K562 (cell line): ENCODE data around the gene NT5DC2. TPM values are rescaled to one million over a fixed set of nuclear protein-coding genes. Genes with fewer than 3 reads are reported as not detected.

Experiments
- ATAC-seq: fragments of 200-7000 bp; cut with Tn5 transposase; 3 replicates; pipeline ENCODE4 v1.9.1; 2020; ENCODE audit warnings: moderate library complexity
- BruUV-seq: library from RNA; stranded (reverse); fragments of 400-500 nt; replicated peaks from 2 replicates; lab custom pipeline; 2021; lab: Mats Ljungman, UMichigan
- CTCF ChIA-PET: fragments of 300-600 bp; formaldehyde crosslinking; extraction: SDS; loops from one replicate; lab custom pipeline; 2021; ENCODE audit warnings: low intra/inter-chr PET ratio; lab: Yijun Ruan, JAX
- POLR2A ChIA-PET: fragments of 300-600, 350-650 bp; sonication (Branson Sonifier 250); formaldehyde crosslinking; extraction: SDS; loops from one replicate; lab custom pipeline; 2021; ENCODE audit warnings: antibody characterized with exemption, inconsistent platforms; lab: Yijun Ruan, JAX
- DNase-seq, 4 experiments: peaks; one replicate each; pipeline versions ENCODE4 v3.0.0 to v3.0.0-alpha.2; 2011 to 2018; ENCODE audit warnings: low spot score in 3 of 4, mixed read lengths in 3 of 4; ENCODE audit errors: extremely low read depth in 1 of 4
- FAIRE-seq: peaks from 2 replicates; lab custom pipeline; 2011; peaks lifted over from hg19 to GRCh38; lab: Jason Lieb, UNC
- H2AFZ ChIP-seq: 2 replicates; pipeline ENCODE4 v1.6.0; 2011; ENCODE audit warnings: low read depth, low read length, control low read depth, inconsistent platforms
- H3K27ac ChIP-seq: fragments of 200-600 bp; 3 replicates; pipeline ENCODE4 v1.8.0; 2011; ENCODE audit warnings: low read depth, mild to moderate bottlenecking, control low read depth, inconsistent platforms, low read length, moderate library complexity, mixed read lengths; ENCODE audit errors: extremely low read depth
- H3K27me3 ChIP-seq, 2 experiments: fragments of 300-600 bp in 1 of 2; 2 replicates in 1 of 2; 3 replicates in 1 of 2; pipeline versions ENCODE4 v1.6.0 to v1.8.0; 2011; ENCODE audit warnings: inconsistent platforms in 2 of 2, low read length in 2 of 2, mild to moderate bottlenecking in 1 of 2, mixed read lengths in 1 of 2, moderate library complexity in 1 of 2; ENCODE audit not compliant: control insufficient read depth in 2 of 2, insufficient read depth in 2 of 2
- H3K36me3 ChIP-seq: fragments of 300-600 bp; 3 replicates; pipeline ENCODE4 v1.8.0; 2011; ENCODE audit warnings: mild to moderate bottlenecking, low read length, inconsistent platforms; ENCODE audit not compliant: control insufficient read depth, insufficient read depth
- H3K4me1 ChIP-seq, 2 experiments: fragments of 200-600 bp in 1 of 2; replicated peaks in 1 of 2; 2 replicates in 1 of 2; 3 replicates in 1 of 2; pipeline versions ENCODE4 v1.5.1 to v1.8.0; 2011; ENCODE audit warnings: inconsistent platforms in 2 of 2, low read length in 2 of 2, mild to moderate bottlenecking in 1 of 2, mixed read lengths in 1 of 2, moderate library complexity in 1 of 2; ENCODE audit not compliant: control insufficient read depth in 2 of 2, insufficient read depth in 2 of 2
- H3K4me2 ChIP-seq: 2 replicates; pipeline ENCODE4 v1.6.1; 2011; ENCODE audit warnings: low read length, control low read depth, inconsistent platforms, mixed read lengths; ENCODE audit not compliant: insufficient read depth
- H3K4me3 ChIP-seq: fragments of 200-600 bp; sonication (generic), shearing (Covaris generic); 2 replicates; pipeline ENCODE4 v1.5.1; 2016; ENCODE audit warnings: control low read depth, inconsistent platforms
- H3K79me2 ChIP-seq: fragments of 200-600 bp; 3 replicates; pipeline ENCODE4 v1.8.0; 2011; ENCODE audit warnings: low read length, inconsistent platforms; ENCODE audit not compliant: control insufficient read depth, insufficient read depth
- H3K9ac ChIP-seq, 2 experiments: 2 replicates each; pipeline versions ENCODE4 v1.6.0 to v1.6.1; 2011; ENCODE audit warnings: low read depth in 2 of 2, low read length in 2 of 2, control low read depth in 1 of 2, inconsistent platforms in 1 of 2, mild to moderate bottlenecking in 1 of 2, mixed read lengths in 1 of 2; ENCODE audit not compliant: insufficient read depth in 1 of 2
- H3K9me1 ChIP-seq: one replicate; pipeline ENCODE4 v1.6.0; 2011; ENCODE audit warnings: inconsistent platforms, mild to moderate bottlenecking, low read length, moderate library complexity; ENCODE audit not compliant: control insufficient read depth, insufficient read depth
- H3K9me3 ChIP-seq: replicated peaks from 2 replicates; pipeline ENCODE4 v1.5.1; 2011; ENCODE audit warnings: low read depth, low read length, inconsistent platforms; ENCODE audit not compliant: control insufficient read depth, insufficient read depth
- H4K20me1 ChIP-seq: replicated peaks from 2 replicates; pipeline ENCODE4 v1.6.1; 2011; ENCODE audit warnings: low read length, inconsistent platforms, mixed read lengths; ENCODE audit not compliant: control insufficient read depth, insufficient read depth
- ARID1B ChIP-seq: fragments of 450-650 bp; IDR thresholded peaks from 2 replicates; pipeline ENCODE4 v1.6.1; 2016; ENCODE audit warnings: antibody characterized with exemption, mild to moderate bottlenecking, inconsistent platforms
- DNMT1 ChIP-seq: fragments of 450-650 bp; IDR thresholded peaks from 2 replicates; pipeline ENCODE4 v1.6.1; 2016; ENCODE audit warnings: antibody characterized with exemption, mild to moderate bottlenecking
- KAT8 ChIP-seq: fragments of 450-650 bp; IDR thresholded peaks from 2 replicates; pipeline ENCODE4 v1.6.1; 2016; ENCODE audit warnings: low read depth, mild to moderate bottlenecking
- KDM5B ChIP-seq: fragments of 200-600 bp; sonication (generic); IDR thresholded peaks from 2 replicates; pipeline ENCODE4 v1.6.1; 2012; ENCODE audit warnings: low read depth, mild to moderate bottlenecking, moderate library complexity, low read length, control low read depth, inconsistent platforms; ENCODE audit not compliant: insufficient replicate concordance
- MEF2A ChIP-seq: IDR thresholded peaks from 2 replicates; pipeline ENCODE4 v1.6.1; 2011; ENCODE audit warnings: low read depth, mild to moderate bottlenecking, low read length, moderate library complexity; ENCODE audit not compliant: control insufficient read depth
- MXI1 ChIP-seq: IDR thresholded peaks from 2 replicates; pipeline ENCODE4 v1.6.1; 2011; ENCODE audit warnings: low read depth, mild to moderate bottlenecking, improper control_type of control experiment, low read length
- NR4A1 ChIP-seq, 2 experiments: fragments of 250-450 bp in 1 of 2; fragments of 450-650 bp in 1 of 2; sonication (Bioruptor Pico) in 1 of 2; IDR thresholded peaks; 2 replicates each; pipeline versions ENCODE4 v1.4.0 to v1.6.1; 2016 to 2020; ENCODE audit warnings: mild to moderate bottlenecking in 2 of 2, missing compliant biosample characterization in 1 of 2, missing genetic modification characterization in 1 of 2, moderate library complexity in 1 of 2
- PHTF2 ChIP-seq: fragments of 250-450 bp; sonication (Bioruptor Pico); IDR thresholded peaks from 2 replicates; pipeline ENCODE4 v1.5.0; 2021; ENCODE audit warnings: mild to moderate bottlenecking
- RAD51 ChIP-seq: fragments of 450-650 bp; IDR thresholded peaks from 2 replicates; pipeline ENCODE4 v1.7.1; 2016; ENCODE audit warnings: low read depth, mild to moderate bottlenecking, borderline replicate concordance
- RB1 ChIP-seq: fragments of 450-650 bp; IDR thresholded peaks from 2 replicates; pipeline ENCODE4 v1.6.1; 2017; ENCODE audit warnings: low read depth, mild to moderate bottlenecking
- RBM14 ChIP-seq: fragments of 200-400 bp; formaldehyde crosslinking; IDR thresholded peaks from 2 replicates; pipeline ENCODE4 v1.6.1; 2018; ENCODE audit warnings: low read depth, mild to moderate bottlenecking, low read length, moderate library complexity, borderline replicate concordance; ENCODE audit not compliant: insufficient read depth
- SP2 ChIP-seq: IDR thresholded peaks from 2 replicates; pipeline ENCODE4 v1.6.1; 2011; ENCODE audit warnings: mild to moderate bottlenecking, low read depth, low read length, moderate library complexity; ENCODE audit not compliant: poor library complexity, severe bottlenecking; ENCODE audit errors: extremely low read depth
- TAF9B ChIP-seq: fragments of 450-650 bp; IDR thresholded peaks from 2 replicates; pipeline ENCODE4 v1.6.1; 2018; ENCODE audit warnings: mild to moderate bottlenecking; ENCODE audit not compliant: partially characterized antibody
- TCFL5 ChIP-seq: fragments of 250-450 bp; sonication (Bioruptor Pico); conservative IDR thresholded peaks from 2 replicates; pipeline ENCODE4 v1.6.1; 2021; ENCODE audit warnings: mild to moderate bottlenecking, moderate library complexity, matching md5 sums
- YY1 ChIP-seq, 3 experiments: IDR thresholded peaks; 2 replicates each; pipeline ENCODE4 v1.6.1; 2011; ENCODE audit warnings: low read length in 2 of 3, mild to moderate bottlenecking in 2 of 3, moderate library complexity in 2 of 3, borderline replicate concordance in 1 of 3, control low read depth in 1 of 3, low read depth in 1 of 3; ENCODE audit not compliant: insufficient read depth in 3 of 3, insufficient replicate concordance in 2 of 3, control insufficient read depth in 1 of 3, insufficient read length in 1 of 3; ENCODE audit errors: extremely low read depth in 1 of 3
- ZBTB7A ChIP-seq: IDR thresholded peaks from 2 replicates; pipeline ENCODE4 v1.6.1; 2011; ENCODE audit warnings: low read depth, mild to moderate bottlenecking, low read length, moderate library complexity, borderline replicate concordance; ENCODE audit not compliant: control insufficient read depth
- ZNF175 ChIP-seq: fragments of 200-800 bp; sonication (Bioruptor generic); IDR thresholded peaks from 2 replicates; pipeline ENCODE4 v1.6.1; 2016; ENCODE audit warnings: low read depth, mild to moderate bottlenecking, missing genetic modification characterization, missing compliant biosample characterization
- ZNF197 ChIP-seq: fragments of 200-800 bp; sonication (Bioruptor generic); IDR thresholded peaks from 2 replicates; pipeline ENCODE4 v1.6.1; 2016; ENCODE audit warnings: low read depth, missing genetic modification characterization, missing compliant biosample characterization
- ZNF57 ChIP-seq: fragments of 450-650 bp; formaldehyde crosslinking; IDR thresholded peaks from 2 replicates; pipeline ENCODE4 v1.4.0; 2020; ENCODE audit warnings: mild to moderate bottlenecking, moderate library complexity
- WGBS: fragments of 100-300 bp; shearing (Covaris generic); methylation state at CpG from one replicate; pipeline ENCODE4 v1.1.6; 2016; ENCODE audit warnings: low coverage, mixed read lengths; ENCODE audit not compliant: insufficient coverage; ENCODE audit errors: missing lambda C conversion rate; 5-methylcytosine and 5-hydroxymethylcytosine counted together
- in situ Hi-C: fragments of 300-500 bp; cut with MboI; formaldehyde crosslinking; loops from 4 replicates; pipeline ENCODE4 v1.15.0; 2018; ENCODE audit warnings: inconsistent platforms, mixed read lengths
- intact Hi-C: fragments of 100-400 bp; cut with micrococcal nuclease; formaldehyde crosslinking; loops from 2 replicates; pipeline ENCODE4 v1.14.2; 2022
- polyA plus RNA-seq, 8 experiments: library from polyadenylated mRNA; depleted of rRNA in 4 of 8; stranded (reverse) in 5 of 8; unstranded in 3 of 8; fragments of >200 nt; fragmentation: Nextera tagmentation in 2 of 8; fragmentation: Illumina TruSeq in 1 of 8; extraction: Ambion mirVana in 2 of 8; extraction: Trizol in 1 of 8; gene quantifications; 2 replicates each; pipeline versions ENCODE4 v1.2.1 to v1.2.3, GENCODE V29; 2011 to 2014; ENCODE audit warnings: inconsistent platforms in 1 of 8, missing spikeins in 1 of 8
- total RNA-seq, 7 experiments: library from RNA; depleted of rRNA in 6 of 7; stranded (reverse); fragments of >200 nt in 6 of 7; fragmentation: Illumina TruSeq in 2 of 7; extraction: Trizol in 2 of 7; gene quantifications; 2 replicates each; pipeline versions ENCODE4 v1.2.1 to v1.2.3, GENCODE V29; 2011 to 2021; ENCODE audit warnings: low replicate concordance in 1 of 7

Gene NT5DC2
- total and polyA plus RNA-seq, 9 of the 15 experiments (the other 6 are each of a cell fraction or from before 2014, with no cell fraction given), result 25.6 to 168 (median 122) TPM

- Histone ChIP-seq H3K4me2 (no peak overlapping the region), H3K27me3 (no peaks in the 10 kb centered on the region), H4K20me1 (no peaks in the 10 kb centered on the region), H3K4me1 (peaks cover 5 to 52% of the 10 kb centered on the region in 2 experiments; a peak in 3 of 5 replicates), H2AFZ (no peak overlapping the region), H3K9me3 (no peaks in the 10 kb centered on the region), H3K79me2 (no peaks in the 10 kb centered on the region), H3K36me3 (no peaks in the 10 kb centered on the region), H3K4me3 (no peak overlapping the region), H3K27ac (no peak overlapping the region), H3K9ac (no peak overlapping the region), H3K9me1 (no peaks in the 10 kb centered on the region)
- WGBS, result 60% methylated on average over 5 of the region's 11 CpGs
- intact Hi-C loops, result no loop called here
- ATAC-seq, result no peak; the same call in 2 of the 3 replicates
- ChIA-PET CTCF (no interaction called here), POLR2A (no interaction called here)
- DNase-seq, result no peak
- TF ChIP-seq RBM14 (no peak), MEF2A (no peak), ZBTB7A (no peak), RAD51 (no peak), KDM5B (no peak), ARID1B (no peak), YY1 (IDR thresholded peaks at IDR 0.05; ENCODE audit: borderline replicate concordance in 1 of 3, control insufficient read depth in 1 of 3, extremely low read depth in 1 of 3, insufficient read depth in 3 of 3, insufficient read length in 1 of 3, insufficient replicate concordance in 2 of 3, low read depth in 1 of 3, low read length in 2 of 3) (no peak), ZNF197 (no peak), NR4A1 (CRISPR knock-in tag; IDR thresholded peaks at IDR 0.05) (no peak), NR4A1 (tag; IDR thresholded peaks at IDR 0.05) (no peak), TCFL5 (CRISPR knock-in tag) (no peak), MXI1 (no peak), ZNF175 (CRISPR knock-in tag) (no peak), PHTF2 (no peak), TAF9B (no peak), ZNF57 (CRISPR knock-in tag) (no peak), DNMT1 (no peak), RB1 (no peak), KAT8 (no peak), SP2 (no peak)
- no TSS peak for BruUV-seq
- FAIRE-seq, result no peak
- in situ Hi-C loops, result no loop called here
These were observed 30.8 kb downstream of the NT5DC2 start for GRCh38 chr3:52502808-52503350.
